H1 (cell line): ENCODE data around the gene C12orf56. TPM values are rescaled to one million over a fixed set of nuclear protein-coding genes. Genes with fewer than 3 reads are reported as not detected.

Experiments
- CTCF ChIA-PET: fragments of 300-600 bp; sonication (Branson Sonifier 250); formaldehyde crosslinking; loops from one replicate; lab custom pipeline; 2021; ENCODE audit not compliant: partially characterized antibody; lab: Charles Lee
- POLR2A ChIA-PET: fragments of 300-600 bp; sonication (Branson Sonifier 250); formaldehyde crosslinking; loops from one replicate; lab custom pipeline; 2021; ENCODE audit warnings: inconsistent platforms; ENCODE audit not compliant: partially characterized antibody; lab: Charles Lee
- DNase-seq, 2 experiments: peaks; one replicate each; pipeline versions ENCODE4 v3.0.0 to v3.0.0-alpha.2; 2010 to 2022; ENCODE audit warnings: low spot score in 2 of 2, low read depth in 1 of 2, mixed read lengths in 1 of 2
- FAIRE-seq: peaks from 2 replicates; lab custom pipeline; 2011; peaks lifted over from hg19 to GRCh38; lab: Jason Lieb, UNC
- H2AFZ ChIP-seq: 2 replicates; pipeline ENCODE4 v1.8.1; 2012; ENCODE audit warnings: low read length, inconsistent platforms
- H2AK5ac ChIP-seq: 2 replicates; pipeline ENCODE4 v1.6.1; 2013; ENCODE audit warnings: low read depth, low read length
- H2BK120ac ChIP-seq: replicated peaks from 2 replicates; pipeline ENCODE3; 2013; ENCODE audit warnings: low read depth, low read length, inconsistent platforms
- H2BK12ac ChIP-seq: 2 replicates; pipeline ENCODE4 v1.6.1; 2013; ENCODE audit warnings: low read depth, low read length
- H2BK15ac ChIP-seq: 2 replicates; pipeline ENCODE4 v1.6.1; 2013; ENCODE audit warnings: low read length
- H2BK20ac ChIP-seq: 2 replicates; pipeline ENCODE4 v1.6.1; 2013; ENCODE audit warnings: low read length
- H2BK5ac ChIP-seq: 2 replicates; pipeline ENCODE4 v1.6.1; 2013; ENCODE audit warnings: low read depth, low read length
- H3K14ac ChIP-seq: 2 replicates; pipeline ENCODE4 v1.6.1; 2013; ENCODE audit warnings: inconsistent platforms; ENCODE audit not compliant: insufficient read length
- H3K18ac ChIP-seq: 2 replicates; pipeline ENCODE4 v1.6.1; 2013; ENCODE audit warnings: low read length; ENCODE audit errors: extremely low read depth
- H3K23ac ChIP-seq: 2 replicates; pipeline ENCODE4 v1.6.1; 2013; ENCODE audit warnings: inconsistent platforms; ENCODE audit not compliant: insufficient read length
- H3K23me2 ChIP-seq: 2 replicates; pipeline ENCODE4 v1.6.1; 2013; ENCODE audit warnings: low read depth, low read length
- H3K27ac ChIP-seq: 2 replicates; pipeline ENCODE4 v1.6.1; 2011; ENCODE audit warnings: low read depth, low read length, inconsistent platforms
- H3K27me3 ChIP-seq, 4 experiments: replicated peaks in 1 of 4; 1 replicate in 1 of 4; 2 replicates in 3 of 4; pipeline versions ENCODE4 v1.6.1 to v1.8.1; 2011 to 2013; ENCODE audit warnings: low read length in 3 of 4, mild to moderate bottlenecking in 3 of 4, inconsistent platforms in 2 of 4, mixed read lengths in 2 of 4, moderate library complexity in 1 of 4; ENCODE audit not compliant: control insufficient read depth in 3 of 4, insufficient read depth in 3 of 4; ENCODE audit errors: extremely low read depth in 1 of 4
- H3K36me3 ChIP-seq, 4 experiments: 2 replicates each; pipeline versions ENCODE4 v1.6.1 to v1.8.1; 2011 to 2013; ENCODE audit warnings: mild to moderate bottlenecking in 4 of 4, low read length in 3 of 4, moderate library complexity in 2 of 4, control low read depth in 1 of 4, inconsistent platforms in 1 of 4; ENCODE audit not compliant: insufficient read depth in 4 of 4, control insufficient read depth in 2 of 4
- H3K4ac ChIP-seq: replicated peaks from 2 replicates; pipeline ENCODE3; 2013; ENCODE audit warnings: low read length, low read depth, mixed read lengths, inconsistent platforms; ENCODE audit not compliant: insufficient read length
- H3K4me1 ChIP-seq, 4 experiments: replicated peaks in 1 of 4; 1 replicate in 1 of 4; 2 replicates in 3 of 4; pipeline versions ENCODE4 v1.6.1 to v1.8.1; 2011 to 2013; ENCODE audit warnings: low read length in 3 of 4, inconsistent platforms in 2 of 4, mixed read lengths in 1 of 4; ENCODE audit not compliant: insufficient read depth in 4 of 4, control insufficient read depth in 3 of 4
- H3K4me2 ChIP-seq, 2 experiments: 2 replicates each; pipeline versions ENCODE4 v1.6.1 to v1.8.1; 2011 to 2013; ENCODE audit warnings: low read depth in 2 of 2, low read length in 2 of 2, control low read depth in 1 of 2, inconsistent platforms in 1 of 2, mild to moderate bottlenecking in 1 of 2; ENCODE audit not compliant: insufficient read depth in 1 of 2
- H3K4me3 ChIP-seq, 4 experiments: fragments of 200-600, 300-600 bp in 1 of 4; sonication (generic), shearing (Covaris generic), sonication (Bioruptor Twin) in 1 of 4; 2 replicates each; pipeline versions ENCODE4 v1.5.1 to v1.8.1; 2011 to 2016; ENCODE audit warnings: low read length in 4 of 4, low read depth in 3 of 4, control low read depth in 2 of 4, inconsistent platforms in 2 of 4, mild to moderate bottlenecking in 2 of 4, mixed read lengths in 1 of 4, moderate library complexity in 1 of 4; ENCODE audit not compliant: insufficient read depth in 2 of 4; ENCODE audit errors: extremely low read depth in 1 of 4
- H3K56ac ChIP-seq: replicated peaks from 2 replicates; pipeline ENCODE3; 2013; ENCODE audit warnings: low read depth, mild to moderate bottlenecking, mixed read lengths, low read length, inconsistent platforms; ENCODE audit not compliant: insufficient read length
- H3K79me1 ChIP-seq: 2 replicates; pipeline ENCODE4 v1.6.1; 2013; ENCODE audit warnings: low read depth, low read length, control low read depth
- H3K79me2 ChIP-seq, 2 experiments: 2 replicates each; pipeline versions ENCODE4 v1.6.1 to v1.8.1; 2012 to 2013; ENCODE audit warnings: low read length in 2 of 2, mild to moderate bottlenecking in 2 of 2, inconsistent platforms in 1 of 2; ENCODE audit not compliant: insufficient read depth in 2 of 2, control insufficient read depth in 1 of 2
- H3K9ac ChIP-seq, 4 experiments: replicated peaks in 1 of 4; 1 replicate in 1 of 4; 2 replicates in 3 of 4; pipeline versions ENCODE4 v1.6.1 to v1.8.1; 2011 to 2013; ENCODE audit warnings: low read depth in 3 of 4, low read length in 3 of 4, control low read depth in 2 of 4, mild to moderate bottlenecking in 2 of 4, moderate library complexity in 2 of 4, inconsistent platforms in 1 of 4; ENCODE audit errors: extremely low read depth in 1 of 4
- H3K9me3 ChIP-seq, 2 experiments: 2 replicates each; pipeline versions ENCODE4 v1.6.1 to v1.8.1; 2012 to 2013; ENCODE audit warnings: mild to moderate bottlenecking in 2 of 2, moderate library complexity in 2 of 2, control low read depth in 1 of 2, inconsistent platforms in 1 of 2, low read depth in 1 of 2, low read length in 1 of 2, mixed read lengths in 1 of 2; ENCODE audit not compliant: insufficient read depth in 2 of 2
- H4K20me1 ChIP-seq, 2 experiments: replicated peaks in 1 of 2; 2 replicates each; pipeline versions ENCODE3 to v1.8.1; 2011 to 2013; ENCODE audit warnings: inconsistent platforms in 2 of 2, low read length in 2 of 2, mild to moderate bottlenecking in 1 of 2; ENCODE audit not compliant: insufficient read depth in 2 of 2, control insufficient read depth in 1 of 2
- H4K5ac ChIP-seq: 2 replicates; pipeline ENCODE4 v1.6.1; 2013; ENCODE audit warnings: low read length, low read depth, mixed read lengths, inconsistent platforms; ENCODE audit not compliant: insufficient read length
- H4K8ac ChIP-seq: 2 replicates; pipeline ENCODE4 v1.8.0; 2013; ENCODE audit warnings: mild to moderate bottlenecking, moderate library complexity, low read length, inconsistent platforms; ENCODE audit not compliant: insufficient read depth; ENCODE audit errors: extremely low read depth
- H4K91ac ChIP-seq: replicated peaks from 2 replicates; pipeline ENCODE3; 2013; ENCODE audit warnings: low read length, mixed read lengths, inconsistent platforms; ENCODE audit not compliant: insufficient read length
- BCL11A ChIP-seq, 2 experiments: IDR thresholded peaks; one replicate each; pipeline ENCODE4 v1.6.1; 2011; ENCODE audit warnings: low read depth in 2 of 2, low read length in 2 of 2, mild to moderate bottlenecking in 2 of 2
- CTCF ChIP-seq, 3 experiments: IDR thresholded peaks; 1 replicate in 2 of 3; 2 replicates in 1 of 3; pipeline versions ENCODE4 v1.5.1 to v1.6.1; 2011; ENCODE audit warnings: low read length in 3 of 3, mild to moderate bottlenecking in 3 of 3, inconsistent platforms in 2 of 3, low read depth in 1 of 3, moderate library complexity in 1 of 3; ENCODE audit not compliant: insufficient read depth in 1 of 3; ENCODE audit errors: control extremely low read depth in 1 of 3
- E2F6 ChIP-seq: IDR thresholded peaks from 2 replicates; pipeline ENCODE4 v1.6.1; 2012; ENCODE audit warnings: inconsistent platforms
- JUND ChIP-seq: IDR thresholded peaks from 2 replicates; pipeline ENCODE4 v1.6.1; 2011; ENCODE audit warnings: mild to moderate bottlenecking, improper control_type of control experiment, low read length
- RNF2 ChIP-seq: fragments of 200-900, 300-1000 bp; sonication (generic); IDR thresholded peaks from 2 replicates; pipeline ENCODE4 v1.7.1; 2016; ENCODE audit warnings: borderline replicate concordance, low read depth, mild to moderate bottlenecking, antibody characterized with exemption, low read length; ENCODE audit not compliant: poor library complexity, severe bottlenecking; ENCODE audit errors: missing control alignments
- RXRA ChIP-seq: IDR thresholded peaks from 2 replicates; pipeline ENCODE4 v1.6.1; 2011; ENCODE audit warnings: low read depth, mild to moderate bottlenecking, low read length, moderate library complexity; ENCODE audit not compliant: insufficient read depth
- SP2 ChIP-seq: IDR thresholded peaks from 2 replicates; pipeline ENCODE4 v1.6.1; 2012; ENCODE audit warnings: mild to moderate bottlenecking, low read length, inconsistent platforms
- TAF1 ChIP-seq: IDR thresholded peaks from 2 replicates; pipeline ENCODE4 v1.6.1; 2011; ENCODE audit warnings: mild to moderate bottlenecking, low read depth, low read length
- TBP ChIP-seq: IDR thresholded peaks from 2 replicates; pipeline ENCODE4 v1.6.1; 2011; ENCODE audit warnings: low read depth, low read length, improper control_type of control experiment
- TCF12 ChIP-seq: IDR thresholded peaks from 2 replicates; pipeline ENCODE4 v1.6.1; 2011; ENCODE audit warnings: low read depth, mild to moderate bottlenecking, low read length
- WGBS, 2 experiments: shearing (Covaris generic) in 1 of 2; methylation state at CpG; one replicate each; pipeline versions ENCODE4 v1.1.6 to v1.1.7; 2013 to 2015; ENCODE audit warnings: low lambda C conversion rate in 2 of 2, mixed read lengths in 2 of 2, inconsistent platforms in 1 of 2, low coverage in 1 of 2, missing lambda C conversion rate in 1 of 2; ENCODE audit not compliant: insufficient replicate concordance in 2 of 2, insufficient coverage in 1 of 2, insufficient read length in 1 of 2; ENCODE audit errors: extremely low coverage in 1 of 2, missing lambda C conversion rate in 1 of 2; 5-methylcytosine and 5-hydroxymethylcytosine counted together
- polyA plus RNA-seq, 7 experiments: library from polyadenylated mRNA; depleted of rRNA in 3 of 7; stranded (reverse) in 5 of 7; unstranded in 2 of 7; fragments of >200 nt in 5 of 7; fragments of 200-250 nt in 2 of 7; gene quantifications; 1 replicate in 5 of 7; 2 replicates in 1 of 7; 4 replicates in 1 of 7; pipeline versions ENCODE4 v1.2.1 to v1.2.3, GENCODE V29; 2011 to 2013; ENCODE audit warnings: missing spikeins in 2 of 7, mixed read lengths in 2 of 7
- total RNA-seq: library from RNA; stranded (reverse); fragmentation: NEBNext Ultra II Directional; extraction: Animal tissue kit (Norgen Biotek cat#: 25700); gene quantifications from 2 replicates; pipeline ENCODE4 v1.2.1, GENCODE V29; 2021

Gene C12orf56
- total and polyA plus RNA-seq, 2 of the 8 experiments (the other 6 are each of a cell fraction or from before 2014, with no cell fraction given): 1.1 to 2.9 TPM

DNA sequence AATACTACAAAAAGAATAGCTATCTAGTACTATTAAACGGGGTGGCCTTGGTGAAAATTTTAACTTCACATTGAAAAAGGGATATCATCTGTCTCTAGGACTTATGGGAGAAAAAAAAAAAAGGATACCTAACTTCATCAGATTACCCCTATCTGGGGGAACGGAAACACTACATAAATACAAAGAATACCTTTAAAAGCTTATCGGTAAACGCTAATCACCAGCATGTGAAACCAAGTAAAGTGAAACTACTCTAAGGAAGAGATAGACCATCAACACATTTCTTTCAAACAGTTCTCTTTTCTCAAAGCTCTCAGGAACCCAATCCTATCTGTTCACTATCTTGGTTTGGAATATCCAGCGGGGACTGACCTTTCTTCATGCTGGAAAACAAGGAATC is 172.0 kb downstream of the C12orf56 start:
- ChIA-PET POLR2A (interaction anchor here (0.6 to 1.0 kb wide), 3 partner anchors 38 to 1150 kb away, joined by 3 read pairs; no protein-coding TSS in a partner anchor), CTCF (interaction anchor here (0.7 to 2.4 kb wide), 5 partner anchors 36 to 380 kb away, joined by 3 to 12 read pairs (median 3); partner anchors contain the start of gene SRGAP1)
- H3K79me2 ChIP-seq: 0 out of 4 replicates have a peak, but pooled peaks cover 0 to 2% of the 10 kb centered on the region in 2 experiments
- no peak overlapping the region for H3K4ac ChIP-seq
- no peak overlapping the region for H2AFZ ChIP-seq
- H3K23me2 ChIP-seq: no peaks in the 10 kb centered on the region
- H2BK12ac ChIP-seq: no peak overlapping the region
- H2AK5ac ChIP-seq: no peak overlapping the region
- FAIRE-seq (no peak), DNase-seq (no peak)
- no peak overlapping the region for H2BK5ac ChIP-seq
- H2BK20ac ChIP-seq: no peak overlapping the region
- H2BK15ac ChIP-seq: no peak overlapping the region
- no peak overlapping the region for H3K4me2 ChIP-seq
- no peaks in the 10 kb centered on the region for H3K27me3 ChIP-seq
- no peak overlapping the region for H3K23ac ChIP-seq
- WGBS, 2 experiments: 90% methylated on average over 5 of the region's 5 CpGs; no CpG with 5 or more reads in 1 of the 2 experiments
- no peaks in the 10 kb centered on the region for H3K9me3 ChIP-seq
- H3K79me1 ChIP-seq: no peaks in the 10 kb centered on the region
- no peak overlapping the region for H3K27ac ChIP-seq
- H2BK120ac ChIP-seq: no peak overlapping the region
- H4K5ac ChIP-seq: no peak overlapping the region
- no peak overlapping the region for H3K18ac ChIP-seq
- no peak overlapping the region for H4K91ac ChIP-seq
- no peaks in the 10 kb centered on the region for H4K20me1 ChIP-seq
- H3K4me3 ChIP-seq: no peak overlapping the region
- H4K8ac ChIP-seq: no peak overlapping the region
- no peak overlapping the region for H3K56ac ChIP-seq
- peaks cover 0 to 10% (median 3%) of the 10 kb centered on the region in 4 experiments; a peak in 5 of 7 replicates for H3K4me1 ChIP-seq
- no peak overlapping the region for H3K9ac ChIP-seq
- no peaks in the 10 kb centered on the region for H3K36me3 ChIP-seq
- no peak overlapping the region for H3K14ac ChIP-seq
- no peak for TF ChIP-seq CTCF (IDR thresholded peaks at IDR 0.05; ENCODE audit: control extremely low read depth in 1 of 3, insufficient read depth in 1 of 3, low read depth in 1 of 3, low read length in 3 of 3)
- no peak for TF ChIP-seq RXRA
- TF ChIP-seq JUND: no peak
- TF ChIP-seq SP2: no peak
- no peak for TF ChIP-seq E2F6
- no peak for TF ChIP-seq BCL11A (IDR thresholded peaks at IDR 0.05; ENCODE audit: low read depth in 2 of 2, low read length in 2 of 2)
- no peak for TF ChIP-seq TBP
- TF ChIP-seq TCF12: no peak
- no peak for TF ChIP-seq RNF2
- no peak for TF ChIP-seq TAF1
